Right atrium auricular region (tissue), 2 donors: ENCODE data around the gene ZDHHC8. TPM values are rescaled to one million over a fixed set of nuclear protein-coding genes. Genes with fewer than 3 reads are reported as not detected.

Source experiments
- DNase-seq: peaks from one replicate; pipeline ENCODE4 v3.0.0-alpha.2; 2019; ENCODE audit warnings: low spot score
- H3K27ac ChIP-seq, 2 donors: fragments of 200-600 bp; sonication (generic); 1 replicate in 1 of 2; 2 replicates in 1 of 2; pipeline ENCODE4 v1.5.1; 2016 to 2019
- H3K27me3 ChIP-seq, 2 donors: fragments of 200-600 bp; sonication (generic); one replicate each; pipeline versions ENCODE4 v1.5.1 to v1.6.0; 2017 to 2019
- H3K36me3 ChIP-seq: fragments of 200-600 bp; sonication (generic); one replicate; pipeline ENCODE4 v1.5.1; 2016
- H3K4me1 ChIP-seq, 2 donors: fragments of 200-600 bp; sonication (generic); one replicate each; pipeline versions ENCODE4 v1.5.1 to v1.6.0; 2017 to 2019
- H3K4me3 ChIP-seq, 2 donors: fragments of 200-600 bp; sonication (generic); 1 replicate in 1 of 2; 2 replicates in 1 of 2; pipeline ENCODE4 v1.5.1; 2017 to 2019; ENCODE audit warnings: mild to moderate bottlenecking in 1 of 2, moderate library complexity in 1 of 2
- H3K9me3 ChIP-seq, 2 donors: fragments of 200-600 bp; sonication (generic); one replicate each; pipeline ENCODE4 v1.5.1; 2019
- CTCF ChIP-seq, 2 donors: fragments of 200-600 bp; sonication (generic); IDR thresholded peaks; one replicate each; pipeline ENCODE4 v1.5.1; 2019; ENCODE audit warnings: antibody characterized with exemption in 2 of 2
- total RNA-seq, 2 donors: library from RNA; depleted of rRNA; stranded (reverse); fragments of >200 nt; gene quantifications; one replicate each; pipeline ENCODE4 v1.1.0, GENCODE V29; 2016

ZDHHC8 gene
- total RNA-seq, 2 donors from 2014 or later = 13.5 to 16.6 TPM

- Histone ChIP-seq H3K27me3 (no peaks in the 10 kb centered on the region), H3K27ac (no peak overlapping the region), H3K4me1 (no peaks in the 10 kb centered on the region), H3K36me3 (no peaks in the 10 kb centered on the region), H3K9me3 (no peaks in the 10 kb centered on the region), H3K4me3 (no peak overlapping the region)
- no peak for DNase-seq
- no peak for TF ChIP-seq CTCF (IDR thresholded peaks at IDR 0.05)
These were observed 43.9 kb downstream of the ZDHHC8 start for GRCh38 chr22:20175597-20175900.

- Histone ChIP-seq H3K4me1 (no peaks in the 10 kb centered on the region), H3K27ac (no peak overlapping the region), H3K4me3 (no peak overlapping the region), H3K27me3 (no peaks in the 10 kb centered on the region), H3K9me3 (no peaks in the 10 kb centered on the region), H3K36me3 (no peaks in the 10 kb centered on the region)
- TF ChIP-seq CTCF (IDR thresholded peaks at IDR 0.05) = no peak
- DNase-seq = no peak
These were observed 44.9 kb downstream of the ZDHHC8 start for GRCh38 chr22:20176421-20177085.

GRCh38 chr22:20177217-20177911 lies 45.8 kb downstream of the ZDHHC8 start:
- H3K9me3 ChIP-seq = no peaks in the 10 kb centered on the region
- H3K4me3 ChIP-seq = no peak overlapping the region
- no peak for TF ChIP-seq CTCF (IDR thresholded peaks at IDR 0.05)
- H3K27me3 ChIP-seq = no peaks in the 10 kb centered on the region
- no peak for DNase-seq
- H3K27ac ChIP-seq = no peak overlapping the region
- no peaks in the 10 kb centered on the region for H3K4me1 ChIP-seq
- H3K36me3 ChIP-seq = no peaks in the 10 kb centered on the region

GRCh38 chr22:20178075-20178914 lies 46.7 kb downstream of the ZDHHC8 start:
- no peak for DNase-seq
- no peak for TF ChIP-seq CTCF (IDR thresholded peaks at IDR 0.05)
- H3K4me3 ChIP-seq = no peak overlapping the region
- H3K27ac ChIP-seq = no peak overlapping the region
- no peaks in the 10 kb centered on the region for H3K36me3 ChIP-seq
- H3K9me3 ChIP-seq = no peaks in the 10 kb centered on the region
- H3K27me3 ChIP-seq = no peaks in the 10 kb centered on the region
- H3K4me1 ChIP-seq = no peaks in the 10 kb centered on the region

GRCh38 chr22:20178915-20179227 lies 47.3 kb downstream of the ZDHHC8 start:
- Histone ChIP-seq H3K36me3 (no peaks in the 10 kb centered on the region), H3K27ac (no peak overlapping the region), H3K27me3 (no peaks in the 10 kb centered on the region), H3K4me1 (no peaks in the 10 kb centered on the region), H3K4me3 (no peak overlapping the region), H3K9me3 (no peaks in the 10 kb centered on the region)
- no peak for DNase-seq
- TF ChIP-seq CTCF (IDR thresholded peaks at IDR 0.05) = no peak
